Anterior cingulate cortex (tissue), 58 donors: ENCODE measurements around the gene NTF4.

Source experiments
- DNase-seq, 58 donors: peaks; one replicate each; lab custom pipeline; 2025; lab: John Stamatoyannopoulos, UW

The NTF4 gene

DNA sequence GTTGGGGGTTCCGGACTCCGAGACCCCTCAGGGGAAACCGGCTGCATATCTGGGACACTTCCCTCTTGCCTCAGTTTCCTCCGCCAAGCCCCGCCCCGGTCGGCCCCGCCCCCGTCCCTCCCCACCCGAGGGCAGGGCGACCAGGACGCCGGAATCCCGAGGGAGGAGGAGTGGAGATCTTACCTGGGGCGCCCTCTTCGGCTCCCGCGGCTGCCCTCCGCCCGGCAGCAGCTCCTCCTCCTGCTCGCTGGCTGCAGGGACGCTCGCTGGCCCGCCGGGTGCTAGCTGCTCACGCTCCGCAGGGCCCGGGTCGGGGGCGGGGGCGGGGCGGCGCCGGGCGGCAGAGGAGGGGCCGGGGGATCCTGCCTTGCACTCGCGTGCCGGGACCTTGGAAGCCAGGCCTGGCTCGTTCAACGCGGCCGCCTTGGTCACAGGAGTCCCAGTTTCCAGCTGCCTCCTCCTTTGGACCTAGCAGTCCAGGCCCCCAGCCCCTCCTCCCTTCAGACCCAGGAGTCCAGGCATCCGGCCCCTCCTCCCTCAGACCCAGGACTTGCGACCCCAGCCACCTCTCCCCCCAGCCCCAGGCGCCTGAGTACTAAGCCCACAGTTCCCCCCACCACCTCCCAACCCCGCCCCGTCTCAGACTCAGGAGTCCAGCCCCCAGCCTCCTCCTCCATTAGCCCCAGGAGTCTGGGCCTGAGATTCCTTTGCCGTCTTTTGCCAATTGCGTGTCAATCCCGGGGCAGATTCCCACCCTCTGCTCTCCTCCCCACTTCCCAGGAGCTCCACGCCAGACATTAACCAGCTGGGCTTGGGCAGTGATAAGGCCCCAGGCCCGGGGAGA is at the start of gene NTF4:
TSS of gene NTF4 (minus strand) at position 51 of the 844 bp plus-strand sequence. CDS start 2,821 bp downstream, outside the sequence.
- DNase-seq = no peak

DNA sequence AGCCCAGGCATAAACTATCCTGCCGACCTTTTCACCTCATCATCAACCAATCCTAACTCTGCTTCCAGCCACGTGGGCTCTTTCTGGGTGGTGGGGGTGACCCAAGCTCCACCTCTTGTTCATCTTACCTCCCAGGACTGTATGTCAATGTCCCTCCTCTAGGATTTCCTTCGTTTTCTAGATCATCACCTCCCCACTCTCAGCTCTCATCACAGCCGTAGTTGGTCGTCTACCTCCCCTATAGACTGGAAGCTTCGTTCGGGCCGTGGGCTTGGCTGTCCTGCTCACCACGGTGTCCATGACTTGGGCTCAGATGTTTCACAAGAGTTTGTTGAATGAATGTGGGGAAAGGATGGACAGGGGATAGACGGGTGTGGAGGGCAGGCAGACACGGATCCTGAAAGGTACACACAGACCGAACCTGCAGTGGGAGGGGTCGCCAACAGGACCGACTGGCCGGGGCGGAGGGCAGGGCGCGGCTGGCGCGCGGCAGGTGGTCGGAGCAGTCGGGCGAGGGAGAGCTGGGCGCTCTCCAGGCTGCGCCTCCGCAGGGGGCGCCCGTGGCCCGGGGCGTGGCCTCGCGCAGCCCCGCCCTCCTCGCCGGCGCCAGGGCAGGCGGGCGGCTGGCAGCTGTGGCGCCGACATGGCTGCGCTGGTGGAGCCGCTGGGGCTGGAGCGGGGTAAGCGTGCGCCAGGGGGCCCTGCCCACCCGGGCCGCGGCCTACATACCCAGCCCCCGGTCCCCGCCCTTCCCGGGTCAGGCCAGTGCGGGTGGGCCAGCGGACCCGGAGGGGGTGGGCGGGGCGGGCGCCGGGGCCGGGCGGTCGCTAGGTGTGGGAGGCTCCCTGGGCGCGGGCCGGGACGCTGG is 49.4 kb upstream of the NTF4 start, which contains the start of gene LIN7B:
TSS of gene LIN7B (plus strand) at position 609 of the 868 bp plus-strand sequence. CDS start at position 644, 35 bp downstream.
- peak in 48 of 58 donors; percentile 26 to 73 (median 51) for DNase-seq

DNA sequence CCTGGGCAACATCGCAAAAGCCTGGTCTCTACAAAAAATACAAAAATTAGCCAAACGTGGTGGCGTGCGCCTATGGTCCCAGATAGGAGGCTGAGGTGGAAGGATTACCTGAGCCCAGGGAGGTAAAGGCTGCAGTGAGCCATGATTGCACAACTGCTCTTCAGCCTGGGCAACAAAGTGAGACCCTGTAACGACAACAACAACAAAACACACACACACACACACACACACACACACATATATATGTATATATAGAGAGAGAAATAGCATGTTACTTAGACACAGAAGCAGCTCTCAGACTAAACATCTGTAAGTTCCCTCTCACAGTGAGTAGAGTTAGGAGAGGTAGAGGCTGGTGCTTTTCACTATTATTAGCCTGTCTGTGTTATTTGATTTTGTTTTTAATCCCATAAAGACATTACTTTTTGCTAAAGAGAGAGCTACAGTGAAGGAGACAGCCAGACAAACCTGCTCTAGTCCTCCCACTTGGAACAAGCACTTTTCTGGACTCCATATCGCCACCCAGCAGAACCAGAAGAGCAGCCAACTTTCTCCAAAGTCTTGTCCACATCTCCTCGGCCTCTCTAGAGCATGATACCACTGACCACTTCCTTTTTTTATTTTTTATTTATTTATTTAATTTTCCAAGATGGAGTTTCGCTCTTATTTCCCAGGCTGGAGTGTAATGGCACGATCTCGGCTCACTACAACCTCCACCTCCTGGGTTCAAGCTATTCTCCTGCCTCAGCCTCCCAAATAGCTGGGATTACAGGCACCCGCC is 46.8 kb upstream of the NTF4 start:
- DNase-seq = no peak

- DNase-seq = no peak
Measured at GRCh38 chr19:49110567-49110966, 45.9 kb upstream of the NTF4 start.

DNA sequence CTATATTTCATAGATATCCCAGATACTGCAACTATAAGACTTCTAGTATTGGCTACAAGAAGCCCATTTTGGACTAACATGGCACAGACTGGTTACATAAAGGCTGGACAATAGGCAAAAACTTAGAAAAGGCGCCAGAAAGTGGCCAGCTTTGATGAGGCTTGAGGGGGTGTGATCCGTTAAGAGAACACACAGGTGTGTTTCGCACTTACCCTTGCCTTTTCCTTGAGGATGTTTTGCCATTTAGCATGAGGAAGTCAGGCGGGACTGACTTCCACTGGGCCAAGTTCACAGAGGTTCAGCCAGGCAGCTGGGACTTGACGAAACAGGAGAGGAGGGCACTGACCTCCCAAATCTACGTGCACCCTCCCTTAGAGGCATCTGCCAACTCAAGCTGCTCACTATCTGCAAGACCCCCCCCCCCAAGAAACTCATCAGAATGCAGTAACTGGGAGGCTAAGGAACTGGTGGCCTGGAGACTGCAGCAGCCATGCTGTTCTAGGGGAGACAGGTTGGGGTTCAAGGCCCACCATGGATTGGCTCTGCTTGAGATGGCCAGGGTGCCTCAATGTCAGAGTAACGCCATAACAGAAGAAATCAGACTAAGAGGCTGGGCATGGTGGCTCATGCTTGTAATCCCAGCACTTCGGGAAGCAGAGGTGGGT is 45.1 kb upstream of the NTF4 start:
- no peak for DNase-seq

- no peak for DNase-seq
Measured at GRCh38 chr19:49109051-49109450, 44.4 kb upstream of the NTF4 start.

DNA sequence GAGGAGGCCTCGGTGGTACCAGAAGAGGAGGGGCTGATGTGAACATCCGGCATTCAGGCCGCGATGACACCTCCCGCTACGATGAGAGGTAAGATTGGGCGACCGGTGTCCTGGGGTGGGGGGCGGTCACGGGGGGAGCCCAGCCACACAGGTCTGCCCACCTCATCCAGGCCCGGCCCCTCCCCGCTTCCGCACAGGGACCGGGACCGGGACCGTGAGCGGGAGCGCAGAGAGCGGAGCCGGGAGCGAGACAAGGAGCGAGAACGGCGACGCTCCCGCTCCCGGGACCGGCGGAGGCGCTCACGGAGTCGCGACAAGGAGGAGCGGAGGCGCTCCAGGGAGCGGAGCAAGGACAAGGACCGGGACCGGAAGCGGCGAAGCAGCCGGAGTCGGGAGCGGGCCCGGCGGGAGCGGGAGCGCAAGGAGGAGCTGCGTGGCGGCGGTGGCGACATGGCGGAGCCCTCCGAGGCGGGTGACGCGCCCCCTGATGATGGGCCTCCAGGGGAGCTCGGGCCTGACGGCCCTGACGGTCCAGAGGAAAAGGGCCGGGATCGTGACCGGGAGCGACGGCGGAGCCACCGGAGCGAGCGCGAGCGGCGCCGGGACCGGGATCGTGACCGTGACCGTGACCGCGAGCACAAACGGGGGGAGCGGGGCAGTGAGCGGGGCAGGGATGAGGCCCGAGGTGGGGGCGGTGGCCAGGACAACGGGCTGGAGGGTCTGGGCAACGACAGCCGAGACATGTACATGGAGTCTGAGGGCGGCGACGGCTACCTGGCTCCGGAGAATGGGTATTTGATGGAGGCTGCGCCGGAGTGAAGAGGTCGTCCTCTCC is 43.2 kb upstream of the NTF4 start:
- no peak for DNase-seq

- DNase-seq = peak in 31 of 58 donors; percentile 5 to 67 (median 24)
Measured at GRCh38 chr19:49106648-49107135, 42.1 kb upstream of the NTF4 start.

DNA sequence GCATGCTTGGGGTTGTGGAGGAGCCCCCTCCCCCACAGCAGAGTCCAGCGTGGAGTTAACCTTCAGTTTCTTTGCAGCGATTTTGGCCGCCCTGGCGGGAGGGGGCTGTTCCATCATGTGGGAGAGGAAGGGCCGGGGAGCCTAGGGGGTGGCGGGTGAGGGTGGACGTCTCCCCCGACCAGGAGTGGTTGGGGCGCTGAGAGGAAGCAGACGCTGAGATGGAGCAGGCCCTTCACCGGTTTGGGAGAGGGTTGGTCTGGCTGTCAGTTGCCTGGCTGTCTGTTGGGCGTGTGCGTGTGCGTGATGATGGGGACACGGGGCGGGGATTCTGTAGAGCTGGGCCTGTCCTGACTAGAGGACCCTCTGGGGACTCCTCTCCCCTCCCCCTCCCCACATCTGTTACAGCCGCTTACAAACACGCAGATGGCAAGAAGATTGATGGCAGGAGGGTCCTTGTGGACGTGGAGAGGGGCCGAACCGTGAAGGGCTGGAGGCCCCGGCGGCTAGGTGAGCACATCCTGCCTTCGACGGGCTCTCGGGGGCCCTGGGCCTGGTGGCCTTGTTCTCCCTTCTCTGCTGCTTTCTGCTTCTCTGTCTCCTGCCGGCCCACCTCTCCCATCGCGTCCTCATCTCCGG is 39.7 kb upstream of the NTF4 start:
- DNase-seq = no peak

GRCh38 chr19:49103331-49104085 is 38.9 kb upstream of the NTF4 start:
- no peak for DNase-seq

DNA sequence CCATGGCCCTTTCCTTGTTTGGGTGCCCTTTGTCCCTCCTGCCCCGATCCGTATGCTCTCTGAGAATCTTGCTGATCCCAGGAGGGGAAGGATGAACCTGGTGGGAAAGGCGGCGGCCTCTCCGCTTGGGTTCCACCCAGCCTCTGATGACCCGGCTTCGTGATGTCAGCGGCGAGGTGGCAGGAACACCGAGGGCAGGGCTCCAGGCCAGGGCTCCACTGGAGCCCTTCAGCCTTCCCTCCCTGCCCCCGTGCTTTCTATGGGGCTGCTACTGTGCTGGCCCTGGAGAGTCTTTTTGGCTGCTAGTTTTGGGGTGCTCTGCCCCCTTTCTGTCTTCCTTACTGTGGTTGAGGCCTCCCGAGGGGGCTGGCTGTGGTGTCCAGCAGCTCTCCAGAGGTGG is 37.7 kb upstream of the NTF4 start:
- no peak for DNase-seq

- no peak for DNase-seq
Measured at GRCh38 chr19:49101160-49101559, 36.5 kb upstream of the NTF4 start.

- DNase-seq = no peak
Measured at GRCh38 chr19:49098795-49099194, 34.2 kb upstream of the NTF4 start.

DNA sequence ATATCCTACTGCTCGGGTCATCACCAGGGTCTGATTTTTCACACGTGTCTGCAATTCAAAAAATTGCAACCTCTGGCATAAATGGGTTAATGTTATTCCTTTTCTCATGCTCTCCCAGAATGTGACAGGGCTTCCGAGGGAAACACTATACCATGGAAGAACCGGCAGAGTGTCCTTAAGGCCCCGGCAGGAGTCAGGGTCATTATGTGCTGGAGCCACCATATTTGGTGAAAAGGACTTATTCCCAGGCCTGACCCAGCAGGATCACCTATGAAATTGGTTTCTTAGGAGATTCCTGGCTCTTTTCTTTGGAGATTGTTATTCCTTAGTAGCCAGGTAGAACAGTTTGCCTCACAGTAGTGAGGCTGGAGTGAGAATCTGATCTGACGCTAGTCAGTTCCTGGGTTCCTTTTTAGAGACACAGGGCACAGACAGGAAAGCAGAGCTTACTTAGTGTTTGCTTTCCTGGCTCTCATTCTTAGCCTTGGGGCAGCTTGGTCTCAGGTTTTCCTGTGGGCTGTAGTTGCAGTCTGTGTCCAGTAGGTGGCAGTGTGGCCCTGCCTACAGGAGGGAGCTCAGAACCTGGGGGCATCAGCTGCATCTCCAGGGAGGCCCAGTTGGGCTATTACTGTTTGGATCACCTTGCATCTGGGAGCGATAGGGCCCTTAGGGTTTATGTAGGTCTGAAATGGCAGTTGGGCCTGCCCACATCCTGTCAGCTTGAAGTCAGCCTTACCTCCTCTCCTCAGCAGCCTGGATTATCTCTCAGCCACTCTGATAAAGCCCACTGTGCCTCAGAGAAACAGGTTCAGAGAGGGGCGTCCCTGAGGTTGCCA is 33.1 kb upstream of the NTF4 start:
- DNase-seq = peak in 46 of 58 donors; percentile 4 to 78 (median 39)

GRCh38 chr19:49094505-49095482 is 30.2 kb upstream of the NTF4 start:
- peak in 41 of 58 donors; percentile 3 to 70 (median 32) for DNase-seq
